Fibroblast of skin of scalp (primary cell): ENCODE results near the gene PGS1.
"Not testable (repeated sequence)": the region's sequence is repeated elsewhere in the genome, so short reads cannot be mapped to it uniquely, and the experiment has no call there.

Source experiments
- DNase-seq: peaks from one replicate; pipeline ENCODE4 v3.0.0-alpha.2; 2013

Gene PGS1

DNA sequence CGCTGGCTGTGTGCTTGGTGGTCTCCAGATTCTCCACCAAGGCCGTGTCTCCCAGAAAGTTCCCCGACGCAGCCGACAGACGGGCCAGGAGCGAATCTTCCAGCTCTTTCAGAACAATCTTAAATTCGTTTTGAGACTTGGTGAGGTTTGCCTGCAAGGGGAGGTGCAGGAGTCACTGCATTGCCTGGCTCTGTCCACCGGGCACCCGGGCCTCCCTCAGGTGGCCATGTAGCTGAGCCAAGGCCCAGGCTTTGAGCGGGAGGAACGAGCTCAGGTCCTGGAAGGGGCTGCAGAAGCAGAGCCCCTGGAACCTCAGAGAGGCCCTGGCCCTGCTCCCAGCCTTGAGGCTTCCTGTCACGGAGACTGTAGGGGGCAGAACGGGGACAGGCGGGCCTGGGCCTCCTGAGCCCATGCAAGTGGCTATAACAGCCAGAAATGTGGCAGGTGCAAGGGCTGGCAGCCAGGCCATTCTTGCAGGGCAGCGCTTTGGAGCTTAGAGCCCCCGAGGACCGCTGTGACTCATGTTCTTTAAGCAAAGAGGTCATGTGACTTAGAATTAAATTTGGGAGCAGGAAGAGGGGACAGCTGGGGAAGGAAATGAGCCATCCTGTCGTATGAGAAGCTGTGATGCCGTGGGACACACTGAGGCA, 72.4 kb downstream of the PGS1 start:
- DNase-seq: no peak

DNA sequence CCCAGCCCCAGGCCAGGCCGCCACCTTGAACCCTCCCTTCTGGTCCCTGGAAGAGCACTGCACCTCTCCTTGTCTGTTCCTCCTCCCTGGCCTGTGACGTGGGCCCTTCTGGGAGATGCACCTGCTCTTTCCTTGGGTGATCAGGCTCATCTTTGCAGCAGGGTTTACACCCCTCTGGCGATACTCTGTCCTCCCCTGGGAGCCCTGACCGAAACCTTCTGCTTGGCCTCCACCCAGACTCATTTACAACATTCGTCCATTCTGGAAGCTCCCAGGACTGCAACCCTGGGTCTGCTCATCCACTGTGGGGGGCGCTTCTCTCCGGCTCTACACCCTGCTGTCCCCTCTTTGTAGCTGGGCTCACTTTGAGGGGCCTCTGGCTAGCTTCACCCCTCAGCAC, 73.3 kb downstream of the PGS1 start:
- DNase-seq: no peak

DNA sequence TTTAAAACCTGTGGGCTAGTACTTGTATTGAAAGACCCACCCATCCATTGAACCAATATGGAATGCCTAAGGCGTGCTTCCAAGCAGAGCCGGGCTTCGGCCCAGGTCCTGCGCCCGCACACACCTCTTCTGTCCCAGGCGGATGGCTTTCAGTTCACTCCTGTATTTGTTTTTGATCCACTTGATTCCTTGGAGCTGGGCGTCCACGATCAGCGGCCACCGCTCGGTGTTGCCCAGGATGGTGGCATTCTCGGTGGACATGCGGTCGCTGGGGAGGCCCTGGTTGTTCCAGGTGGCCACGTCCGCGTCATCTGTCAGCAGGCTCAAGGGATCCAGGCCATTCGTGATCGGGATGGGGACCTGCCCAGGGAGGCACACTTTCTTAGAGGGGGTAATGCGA, 75.9 kb downstream of the PGS1 start:
- DNase-seq: no peak

DNA sequence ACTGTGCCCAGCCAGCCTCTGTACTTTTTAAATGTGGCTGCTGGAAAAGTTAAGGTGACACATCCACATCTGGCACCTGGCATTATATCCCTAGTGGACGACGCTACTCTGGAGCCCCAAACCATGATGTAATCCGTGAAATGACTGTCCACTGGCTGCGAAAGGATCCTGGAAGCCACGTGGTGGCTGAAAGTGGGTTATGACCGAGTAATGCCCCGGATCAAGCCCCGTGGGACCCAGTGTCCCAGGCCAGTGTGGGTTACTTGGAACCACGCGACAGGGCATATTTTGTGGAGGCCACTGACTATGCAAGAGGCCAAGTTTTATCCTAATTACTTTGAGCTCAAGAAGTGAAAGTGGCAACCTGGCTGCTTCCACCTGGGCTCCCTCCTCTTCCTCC, 79.6 kb downstream of the PGS1 start:
- DNase-seq: no peak

DNA sequence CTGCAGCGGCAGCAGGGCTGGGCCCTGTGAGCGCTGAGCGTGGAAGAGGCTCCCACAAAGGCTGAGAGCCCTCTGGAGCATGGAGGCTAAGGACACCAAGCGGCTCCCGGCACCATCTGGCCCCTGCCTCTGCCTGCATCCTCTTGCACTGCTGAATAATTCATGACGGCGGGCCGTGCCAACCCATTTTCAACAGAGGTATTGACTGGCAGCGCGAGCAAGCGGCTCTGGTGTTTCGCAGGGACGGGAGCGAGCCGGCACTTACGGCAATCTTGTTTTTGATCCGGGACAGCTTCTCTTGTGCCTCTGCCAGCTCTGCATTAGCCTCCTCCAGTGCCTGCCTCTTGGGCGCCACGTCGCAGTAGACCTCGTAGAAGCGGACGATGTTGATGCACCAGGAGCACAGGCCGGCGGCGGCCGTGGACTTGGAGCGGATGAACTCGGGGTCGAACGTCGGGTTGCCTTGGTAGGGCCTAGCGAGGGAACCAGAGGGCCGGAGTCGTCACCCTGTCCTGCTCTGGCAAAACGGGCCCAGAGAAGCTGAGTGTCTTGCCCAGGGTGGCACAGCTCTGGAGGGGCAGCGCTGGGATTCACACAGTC, 80.4 kb downstream of the PGS1 start:
- DNase-seq: no peak

- no peak for DNase-seq
Measured at GRCh38 chr17:78459696-78460095, 81.2 kb downstream of the PGS1 start.

DNA sequence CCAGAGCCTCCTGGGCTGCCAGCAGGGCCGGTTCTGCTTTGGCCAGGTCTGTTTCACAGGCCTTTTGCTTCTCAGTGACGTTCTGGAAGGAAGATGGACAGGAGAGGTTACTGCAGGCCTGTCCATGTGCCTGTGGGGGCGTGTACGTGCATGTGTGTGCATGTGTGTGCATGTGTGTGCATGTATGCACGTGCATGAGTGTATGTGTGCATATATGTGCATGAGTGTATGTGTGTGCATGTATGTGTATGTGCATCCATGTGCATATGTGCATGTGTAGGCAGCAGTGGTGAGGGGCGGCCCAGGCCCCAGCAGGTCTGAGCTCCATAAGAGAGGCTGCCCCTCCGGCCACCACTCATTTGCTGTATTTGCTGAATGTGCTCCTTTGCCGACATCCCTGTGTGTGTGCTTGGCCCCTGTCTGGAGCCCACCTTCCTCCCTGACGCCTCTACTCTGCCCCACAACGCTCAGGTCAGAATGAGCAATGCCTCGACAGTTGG, 81.8 kb downstream of the PGS1 start:
- no peak for DNase-seq

- no peak for DNase-seq
Measured at GRCh38 chr17:78460951-78461798, 82.7 kb downstream of the PGS1 start.

- DNase-seq: no peak
Measured at GRCh38 chr17:78461799-78462053, 83.3 kb downstream of the PGS1 start.

DNA sequence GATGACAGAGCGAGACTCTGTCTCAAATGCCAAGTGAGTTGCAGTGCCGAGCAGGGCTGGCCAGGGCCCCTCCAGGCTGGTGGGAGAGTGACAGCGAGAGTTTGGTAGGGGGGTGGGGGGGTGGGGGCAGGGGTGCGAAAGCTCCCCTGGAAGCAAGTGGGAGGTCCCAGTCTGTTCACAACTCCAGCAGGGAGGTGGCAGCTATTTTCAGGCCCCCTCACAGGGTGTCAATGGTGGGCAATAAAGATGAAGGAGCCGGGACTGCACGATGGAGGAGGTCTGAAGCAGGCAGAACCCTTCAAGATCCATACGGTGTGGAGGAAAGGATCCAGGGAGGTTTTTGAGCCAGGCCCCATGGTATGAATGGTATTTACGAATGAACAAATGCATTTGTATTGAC, 83.7 kb downstream of the PGS1 start:
- DNase-seq: no peak

GRCh38 chr17:78466109-78466785, 87.8 kb downstream of the PGS1 start:
- DNase-seq: not testable (repeated sequence)

GRCh38 chr17:78466786-78467715, 88.6 kb downstream of the PGS1 start:
- DNase-seq: no peak

- DNase-seq: no peak
Measured at GRCh38 chr17:78468366-78468765, 89.9 kb downstream of the PGS1 start.

DNA sequence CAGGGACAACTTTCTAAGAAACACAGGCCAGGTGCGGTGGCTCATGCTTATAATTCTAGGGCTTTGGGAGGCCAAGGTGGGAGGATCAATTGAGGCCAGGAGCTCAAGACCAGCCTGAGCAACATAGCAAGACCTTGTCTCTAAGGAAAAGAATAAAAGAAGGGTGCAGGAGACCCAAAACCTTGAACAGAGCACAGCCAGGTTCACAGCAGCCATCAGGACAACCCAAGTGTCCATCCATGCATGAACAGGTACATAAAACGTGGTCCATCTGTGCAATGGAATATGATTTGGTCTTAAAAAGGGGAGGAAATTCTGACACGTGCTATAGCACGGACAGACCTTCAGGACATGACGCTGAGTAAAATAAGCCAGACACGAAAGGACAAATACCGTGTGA, 91.0 kb downstream of the PGS1 start:
- DNase-seq: no peak

- no peak for DNase-seq
Measured at GRCh38 chr17:78471635-78472034, 93.2 kb downstream of the PGS1 start.

DNA sequence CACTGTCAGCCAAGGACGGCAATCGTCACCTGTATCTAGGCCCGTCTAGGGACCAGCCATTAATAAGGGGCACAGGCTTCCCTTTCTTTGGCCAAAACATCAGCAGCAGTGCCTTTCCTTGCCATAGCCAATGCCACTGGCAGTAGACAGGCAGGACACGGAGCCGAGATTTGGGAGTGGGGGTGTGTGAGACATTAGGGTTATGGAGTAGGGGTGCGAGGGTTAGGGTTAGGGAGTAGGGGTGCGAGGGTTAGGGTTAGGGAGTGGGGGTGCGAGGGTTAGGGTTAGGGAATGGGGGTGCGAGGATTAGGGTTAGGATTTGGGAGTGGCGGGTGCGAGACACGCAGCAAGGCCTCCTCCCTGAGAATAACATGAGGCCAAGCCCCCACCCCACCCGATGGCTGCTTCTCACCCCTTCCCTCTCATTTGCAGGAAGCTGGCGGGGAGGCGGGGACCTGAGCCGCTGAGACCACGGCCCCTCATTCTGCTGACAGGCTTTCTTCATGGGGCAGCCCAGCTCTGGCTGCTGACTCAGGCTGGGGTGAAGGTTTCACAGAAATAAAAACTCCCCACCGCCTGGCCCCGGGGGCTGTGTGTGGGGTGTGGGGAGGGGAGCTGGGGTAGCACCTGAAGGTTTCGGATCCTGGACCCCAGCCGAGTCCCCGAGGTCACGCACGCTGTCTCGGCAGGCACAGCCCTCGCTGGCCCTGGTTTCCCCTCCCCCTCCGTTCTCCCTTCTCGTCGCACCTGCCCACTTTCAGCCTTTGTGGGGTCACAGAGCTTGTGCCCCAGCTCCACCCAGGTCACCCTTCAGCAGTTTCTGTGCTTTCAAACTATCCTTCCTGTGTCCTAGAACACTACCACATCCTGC, 93.8 kb downstream of the PGS1 start:
- no peak for DNase-seq

DNA sequence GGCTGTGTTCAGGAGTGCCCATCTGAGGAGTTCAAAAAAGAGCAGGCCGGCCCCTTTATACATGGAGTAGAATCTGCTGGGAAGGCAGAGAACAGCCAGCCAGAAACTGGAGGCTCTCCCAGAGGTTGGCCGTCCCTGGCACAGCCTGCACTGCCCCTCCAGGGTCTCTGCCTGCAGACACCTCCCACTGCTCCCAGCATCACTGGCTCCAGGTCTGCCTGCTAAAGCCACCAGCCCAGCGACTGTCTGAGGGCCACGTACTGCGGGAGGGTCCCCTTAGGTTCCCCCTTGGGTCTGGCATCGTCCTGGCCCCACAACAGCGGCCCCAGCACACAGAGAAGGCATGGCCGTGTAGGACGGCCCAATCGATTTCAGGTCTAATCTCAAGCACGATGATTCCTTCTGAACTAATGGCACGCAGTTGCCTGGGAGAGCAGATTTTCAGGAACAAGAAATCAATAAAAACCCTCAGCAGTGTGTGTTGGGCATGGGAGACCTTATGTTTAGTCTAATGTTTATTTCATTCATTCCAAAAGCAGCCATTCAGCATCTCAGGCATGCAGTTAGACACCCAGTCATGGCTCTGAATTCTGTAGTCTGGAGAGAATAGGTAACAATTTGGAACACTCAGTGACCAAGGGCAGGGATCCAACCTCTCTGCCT, 95.6 kb downstream of the PGS1 start:
- DNase-seq: no peak
